ENCODE measurements around the gene OLFML1. TPM values are rescaled to one million over a fixed set of nuclear protein-coding genes. Genes with fewer than 3 reads are reported as not detected.

OLFML1 gene
- total and polyA plus RNA-seq, 5 donors = 6.9 to 16.9 (median 12.3) TPM

DNA sequence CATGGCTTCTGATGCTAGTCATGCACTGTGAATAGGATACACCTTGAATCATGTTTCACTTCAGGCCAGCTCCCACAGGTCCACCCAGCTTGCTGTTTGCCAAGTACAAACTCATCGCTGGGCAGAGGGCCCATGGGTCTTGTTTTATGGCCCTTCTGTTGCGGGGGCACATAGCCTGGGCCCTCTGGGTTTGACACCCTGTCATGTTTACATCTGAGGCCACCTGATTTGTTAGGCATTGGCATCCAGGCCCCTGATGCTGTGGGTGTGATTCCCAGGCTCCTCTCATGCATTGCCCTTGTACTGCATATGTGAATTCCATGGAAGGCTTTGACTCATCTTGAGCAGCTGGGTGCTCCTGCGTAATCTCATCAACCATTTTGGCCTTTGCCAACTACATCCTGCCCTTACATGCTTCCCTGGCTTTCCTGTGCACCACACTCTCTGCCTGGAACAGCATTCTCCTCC lies 61.1 kb downstream of the OLFML1 start:
- no peaks in the 10 kb centered on the region for H3K27me3 ChIP-seq (ENCODE audit: control insufficient read depth, insufficient read depth)
- H3K27ac ChIP-seq (ENCODE audit: low read length) = no peak overlapping the region
- no peak for DNase-seq
- no peak for ATAC-seq
- H3K4me1 ChIP-seq (ENCODE audit: control insufficient read depth, insufficient read depth, low read length) = no peaks in the 10 kb centered on the region
- 95% methylated on average over 3 of the region's 3 CpGs for WGBS
- intact Hi-C loops (cut with DNase I) = no loop called here
- no peak overlapping the region for H3K4me3 ChIP-seq (ENCODE audit: low read length)
- no peaks in the 10 kb centered on the region for H3K9me3 ChIP-seq (ENCODE audit: control insufficient read depth, low read length)

- 70% methylated on average over 4 of the region's 4 CpGs for WGBS
- Histone ChIP-seq H3K4me1 (ENCODE audit: control insufficient read depth, insufficient read depth, low read length) (no peaks in the 10 kb centered on the region), H3K9me3 (ENCODE audit: control insufficient read depth, low read length) (no peaks in the 10 kb centered on the region), H3K27ac (ENCODE audit: low read length) (no peak overlapping the region), H3K4me3 (ENCODE audit: low read length) (no peak overlapping the region), H3K27me3 (ENCODE audit: control insufficient read depth, insufficient read depth) (no peaks in the 10 kb centered on the region)
- DNase-seq = no peak
- no peak for ATAC-seq
- intact Hi-C loops (cut with DNase I) = no loop called here
Measured at GRCh38 chr11:7547687-7548086, 62.4 kb downstream of the OLFML1 start.

GRCh38 chr11:7548659-7549274 lies 63.5 kb downstream of the OLFML1 start:
- intact Hi-C loops (cut with DNase I) = no loop called here
- no peak for DNase-seq
- Histone ChIP-seq H3K4me1 (ENCODE audit: control insufficient read depth, insufficient read depth, low read length) (no peaks in the 10 kb centered on the region), H3K4me3 (ENCODE audit: low read length) (no peak overlapping the region), H3K27ac (ENCODE audit: low read length) (no peak overlapping the region), H3K9me3 (ENCODE audit: control insufficient read depth, low read length) (no peaks in the 10 kb centered on the region), H3K27me3 (ENCODE audit: control insufficient read depth, insufficient read depth) (no peaks in the 10 kb centered on the region)
- ATAC-seq = no peak
- WGBS = 72% methylated on average over 7 of the region's 7 CpGs

GRCh38 chr11:7549681-7550080 lies 64.4 kb downstream of the OLFML1 start:
- Histone ChIP-seq H3K4me3 (ENCODE audit: low read length) (no peak overlapping the region), H3K9me3 (ENCODE audit: control insufficient read depth, low read length) (no peaks in the 10 kb centered on the region), H3K4me1 (ENCODE audit: control insufficient read depth, insufficient read depth, low read length) (no peaks in the 10 kb centered on the region), H3K27me3 (ENCODE audit: control insufficient read depth, insufficient read depth) (no peaks in the 10 kb centered on the region), H3K27ac (ENCODE audit: low read length) (no peak overlapping the region)
- DNase-seq = no peak
- ATAC-seq = no peak
- 88% methylated on average over 4 of the region's 4 CpGs for WGBS
- intact Hi-C loops (cut with DNase I) = no loop called here

GRCh38 chr11:7551571-7551970 lies 66.3 kb downstream of the OLFML1 start:
- H3K9me3 ChIP-seq (ENCODE audit: control insufficient read depth, low read length) = no peaks in the 10 kb centered on the region
- no peaks in the 10 kb centered on the region for H3K4me1 ChIP-seq (ENCODE audit: control insufficient read depth, insufficient read depth, low read length)
- no peak overlapping the region for H3K4me3 ChIP-seq (ENCODE audit: low read length)
- no peaks in the 10 kb centered on the region for H3K27me3 ChIP-seq (ENCODE audit: control insufficient read depth, insufficient read depth)
- DNase-seq = no peak
- WGBS = 85% methylated on average over 1 of the region's 1 CpG
- H3K27ac ChIP-seq (ENCODE audit: low read length) = no peak overlapping the region
- intact Hi-C loops (cut with DNase I) = no loop called here
- no peak for ATAC-seq

DNA sequence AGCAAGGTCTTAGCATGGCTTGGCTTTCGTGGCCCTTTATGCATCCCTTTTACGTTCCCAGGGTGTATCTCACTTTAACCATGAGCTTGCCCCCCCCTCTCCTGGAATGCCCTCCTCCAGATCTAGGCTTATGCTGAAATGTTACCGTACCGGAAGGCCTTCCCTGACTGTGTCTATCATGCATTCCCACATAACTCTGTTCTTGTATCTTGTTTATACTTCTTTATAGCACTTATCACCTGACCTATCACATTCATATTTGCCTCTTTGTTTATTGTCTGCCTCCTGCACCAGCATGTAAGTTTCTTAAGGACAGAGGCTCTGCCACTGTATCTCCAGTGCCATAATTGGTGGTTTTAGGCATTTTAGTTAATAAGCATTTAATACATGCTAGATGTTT lies 67.4 kb downstream of the OLFML1 start:
- ATAC-seq (no peak), DNase-seq (no peak)
- no peaks in the 10 kb centered on the region for H3K4me1 ChIP-seq (ENCODE audit: control insufficient read depth, insufficient read depth, low read length)
- no peak overlapping the region for H3K4me3 ChIP-seq (ENCODE audit: low read length)
- intact Hi-C loops (cut with DNase I) = no loop called here
- H3K27ac ChIP-seq (ENCODE audit: low read length) = no peak overlapping the region
- H3K9me3 ChIP-seq (ENCODE audit: control insufficient read depth, low read length) = no peaks in the 10 kb centered on the region
- H3K27me3 ChIP-seq (ENCODE audit: control insufficient read depth, insufficient read depth) = no peaks in the 10 kb centered on the region
- 84% methylated on average over 4 of the region's 4 CpGs for WGBS

DNA sequence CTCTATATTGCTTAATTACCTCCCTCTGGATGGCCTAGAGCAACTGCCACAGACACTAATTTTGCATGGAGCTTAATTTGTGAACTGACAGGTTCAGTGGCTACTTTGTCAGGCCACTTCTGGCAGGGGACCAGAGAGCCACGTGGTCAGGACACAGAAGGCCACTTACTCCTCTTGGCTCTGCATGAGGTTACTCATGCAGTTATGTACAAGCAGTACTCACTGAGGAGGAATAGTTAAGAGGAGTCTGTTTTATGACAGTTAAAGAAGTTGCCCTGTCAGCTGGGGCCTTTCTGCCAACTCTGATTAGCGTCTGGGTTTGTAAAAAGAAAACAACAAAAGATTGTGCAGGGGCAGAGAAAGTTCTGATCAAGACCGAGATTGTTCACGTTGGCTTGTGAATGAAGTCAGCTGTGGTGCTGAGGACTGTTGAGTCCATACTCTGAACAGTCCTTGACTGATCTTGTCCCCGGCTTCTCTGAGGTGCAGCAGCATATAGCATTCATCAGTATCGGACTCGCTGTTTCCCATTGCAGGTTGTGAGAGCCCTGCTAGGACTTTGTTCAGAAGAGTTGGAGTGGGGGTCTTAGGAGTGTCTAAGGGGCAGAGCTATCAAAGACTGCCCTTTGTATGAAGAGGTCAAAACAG lies 69.9 kb downstream of the OLFML1 start:
- peak; percentile 88 to 89 for ATAC-seq
- no peaks in the 10 kb centered on the region for H3K27me3 ChIP-seq (ENCODE audit: control insufficient read depth, insufficient read depth)
- 53% methylated on average over 7 of the region's 7 CpGs for WGBS
- H3K4me1 ChIP-seq (ENCODE audit: control insufficient read depth, insufficient read depth, low read length) = no peaks in the 10 kb centered on the region
- DNase-seq = peak; percentile 68 to 88 (median 83)
- no peaks in the 10 kb centered on the region for H3K9me3 ChIP-seq (ENCODE audit: control insufficient read depth, low read length)
- intact Hi-C loops (cut with DNase I) = no loop called here
- peak overlapping the region; percentile 60 for H3K27ac ChIP-seq (ENCODE audit: low read length)
- no peak overlapping the region for H3K4me3 ChIP-seq (ENCODE audit: low read length)

DNA sequence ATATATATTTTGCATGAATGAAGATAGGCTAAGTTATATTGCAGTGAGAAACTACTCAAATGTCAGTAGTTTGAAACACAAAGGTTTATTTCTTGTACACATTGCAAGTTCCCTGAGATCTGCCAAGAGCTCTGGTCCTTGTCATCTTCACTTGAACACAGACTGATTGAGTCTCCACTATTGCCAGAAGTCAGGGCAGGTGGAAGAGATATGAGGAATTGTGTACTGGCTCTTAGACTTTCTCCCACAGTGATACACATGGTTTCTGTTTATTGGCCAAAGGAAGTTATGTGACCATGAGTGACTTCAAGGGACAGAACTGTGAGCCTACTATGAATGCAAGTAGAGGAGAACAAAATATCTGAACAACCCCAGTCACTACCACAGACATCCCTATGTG lies 72.7 kb downstream of the OLFML1 start:
- Histone ChIP-seq H3K27ac (ENCODE audit: low read length) (no peak overlapping the region), H3K27me3 (ENCODE audit: control insufficient read depth, insufficient read depth) (no peaks in the 10 kb centered on the region)
- intact Hi-C loops (cut with DNase I) = no loop called here

GRCh38 chr11:7559398-7560283 lies 74.3 kb downstream of the OLFML1 start:
- intact Hi-C loops (cut with DNase I) = no loop called here
- no peaks in the 10 kb centered on the region for H3K4me1 ChIP-seq (ENCODE audit: control insufficient read depth, insufficient read depth, low read length)
- no peak for ATAC-seq
- no peak for DNase-seq
- no peaks in the 10 kb centered on the region for H3K27me3 ChIP-seq (ENCODE audit: control insufficient read depth, insufficient read depth)
- H3K9me3 ChIP-seq (ENCODE audit: control insufficient read depth, low read length) = no peaks in the 10 kb centered on the region
- H3K27ac ChIP-seq (ENCODE audit: low read length) = no peak overlapping the region
- no peak overlapping the region for H3K4me3 ChIP-seq (ENCODE audit: low read length)
- 81% methylated on average over 4 of the region's 4 CpGs for WGBS

More for the DNA sequence above, 72.7 kb downstream of the OLFML1 start:
- DNase-seq = no peak
- no peaks in the 10 kb centered on the region for H3K9me3 ChIP-seq (ENCODE audit: control insufficient read depth, low read length)
- ATAC-seq = peak in 1 of 2 donors; percentile 39
- H3K4me1 ChIP-seq (ENCODE audit: control insufficient read depth, insufficient read depth, low read length) = no peaks in the 10 kb centered on the region
- H3K4me3 ChIP-seq (ENCODE audit: low read length) = no peak overlapping the region
